ENCODE data around the gene AUTS2.
"Not testable (repeated sequence)": the region's sequence is repeated elsewhere in the genome, so short reads cannot be mapped to it uniquely, and the experiment has no call there.

AUTS2 gene

GRCh38 chr7:70267381-70268120, 669.3 kb downstream of the AUTS2 start:
- DNase-seq = no peak

- DNase-seq = no peak
Measured at GRCh38 chr7:70268179-70268578, 669.9 kb downstream of the AUTS2 start.

- no peak for DNase-seq
Measured at GRCh38 chr7:70270149-70270548, 671.9 kb downstream of the AUTS2 start.

GRCh38 chr7:70271617-70272081, 673.4 kb downstream of the AUTS2 start:
- peak; percentile 21 for DNase-seq

- not testable (repeated sequence) for DNase-seq
Measured at GRCh38 chr7:70275570-70275969, 677.3 kb downstream of the AUTS2 start.

GRCh38 chr7:70285187-70285586, 686.9 kb downstream of the AUTS2 start:
- DNase-seq = no peak

- DNase-seq = no peak
Measured at GRCh38 chr7:70285854-70286253, 687.6 kb downstream of the AUTS2 start.

- no peak for DNase-seq
Measured at GRCh38 chr7:70288781-70289456, 690.6 kb downstream of the AUTS2 start.

GRCh38 chr7:70292716-70293115, 694.4 kb downstream of the AUTS2 start:
- no peak for DNase-seq

GRCh38 chr7:70294211-70294911, 696.1 kb downstream of the AUTS2 start:
- no peak for DNase-seq

- DNase-seq = no peak
Measured at GRCh38 chr7:70298780-70299471, 700.7 kb downstream of the AUTS2 start.

- DNase-seq = no peak
Measured at GRCh38 chr7:70299472-70299807, 701.2 kb downstream of the AUTS2 start.

GRCh38 chr7:70301673-70302185, 703.5 kb downstream of the AUTS2 start:
- DNase-seq = no peak

GRCh38 chr7:70303309-70303708, 705.0 kb downstream of the AUTS2 start:
- DNase-seq = no peak

GRCh38 chr7:70303780-70304179, 705.5 kb downstream of the AUTS2 start:
- no peak for DNase-seq

GRCh38 chr7:70306173-70306572, 707.9 kb downstream of the AUTS2 start:
- DNase-seq = no peak

- no peak for DNase-seq
Measured at GRCh38 chr7:70307544-70308106, 709.4 kb downstream of the AUTS2 start.

- DNase-seq = no peak
Measured at GRCh38 chr7:70312336-70312735, 714.1 kb downstream of the AUTS2 start.

- DNase-seq = no peak
Measured at GRCh38 chr7:70313271-70313670, 715.0 kb downstream of the AUTS2 start.

GRCh38 chr7:70313687-70314086, 715.4 kb downstream of the AUTS2 start:
- DNase-seq = peak; percentile 31

GRCh38 chr7:70314221-70314620, 715.9 kb downstream of the AUTS2 start:
- no peak for DNase-seq

- no peak for DNase-seq
Measured at GRCh38 chr7:70316745-70317144, 718.5 kb downstream of the AUTS2 start.
